K562 (cell line): ENCODE measurements around the gene NKIRAS1. TPM values are rescaled to one million over a fixed set of nuclear protein-coding genes. Genes with fewer than 3 reads are reported as not detected.

Experiments used
- C11orf30 ChIP-seq: fragments of 450-650 bp; IDR thresholded peaks from 2 replicates; pipeline ENCODE4 v1.6.1; 2016; ENCODE audit warnings: low read depth, mild to moderate bottlenecking
- CHD4 ChIP-seq: fragments of 200-600 bp; sonication (generic); IDR thresholded peaks from 3 replicates; pipeline ENCODE4 v1.6.1; 2012; ENCODE audit warnings: low read depth, mild to moderate bottlenecking, mixed read lengths, low read length, inconsistent platforms; ENCODE audit not compliant: insufficient read depth, insufficient replicate concordance, poor library complexity, severe bottlenecking
- CREBBP ChIP-seq: IDR thresholded peaks from one replicate; pipeline ENCODE4 v1.6.1; 2012; ENCODE audit warnings: low read depth, mild to moderate bottlenecking, control low read depth, inconsistent platforms, low read length
- E2F8 ChIP-seq: fragments of 450-650 bp; IDR thresholded peaks from 2 replicates; pipeline ENCODE4 v1.7.1; 2018; ENCODE audit warnings: mild to moderate bottlenecking, low read depth; ENCODE audit not compliant: partially characterized antibody
- FOXJ3 ChIP-seq: sonication (generic); formaldehyde crosslinking; IDR thresholded peaks from 2 replicates; pipeline ENCODE4 v1.4.0; 2020; ENCODE audit warnings: mild to moderate bottlenecking, missing genetic modification reagents
- LEF1 ChIP-seq: fragments of 450-650 bp; IDR thresholded peaks from 2 replicates; pipeline ENCODE4 v1.6.1; 2016; ENCODE audit warnings: mild to moderate bottlenecking
- MYC ChIP-seq, 2 experiments: fragments of 250-450 bp in 1 of 2; sonication (Bioruptor Pico) in 1 of 2; IDR thresholded peaks; 2 replicates each; pipeline versions ENCODE4 v1.5.1 to v1.6.1; 2012 to 2021; ENCODE audit warnings: low read depth in 2 of 2, borderline replicate concordance in 1 of 2, improper control_type of control experiment in 1 of 2, low read length in 1 of 2, mild to moderate bottlenecking in 1 of 2, moderate library complexity in 1 of 2
- NELFE ChIP-seq: IDR thresholded peaks from 2 replicates; pipeline ENCODE4 v1.6.1; 2011; ENCODE audit warnings: mild to moderate bottlenecking; ENCODE audit not compliant: insufficient read depth, insufficient read length
- NFE2L1 ChIP-seq: fragments of 450-650 bp; IDR thresholded peaks from 2 replicates; pipeline ENCODE4 v1.6.1; 2016; ENCODE audit warnings: missing genetic modification characterization, low read depth, mild to moderate bottlenecking, missing compliant biosample characterization, moderate library complexity, borderline replicate concordance
- PATZ1 ChIP-seq: fragments of 250-450 bp; sonication (Bioruptor Pico); IDR thresholded peaks from 2 replicates; pipeline ENCODE4 v1.5.0; 2020; ENCODE audit warnings: mild to moderate bottlenecking, borderline replicate concordance
- POLR2B ChIP-seq: fragments of 450-650 bp; IDR thresholded peaks from 2 replicates; pipeline ENCODE4 v1.6.1; 2018; ENCODE audit warnings: low read depth; ENCODE audit not compliant: partially characterized antibody
- RBM17 ChIP-seq: fragments of 200-400 bp; formaldehyde crosslinking; IDR thresholded peaks from 2 replicates; pipeline ENCODE4 v1.6.1; 2017; ENCODE audit warnings: low read depth, mild to moderate bottlenecking, low read length, borderline replicate concordance
- TARDBP ChIP-seq: fragments of 450-650 bp; IDR thresholded peaks from 2 replicates; pipeline ENCODE4 v1.6.1; 2016
- TCF7L2 ChIP-seq: fragments of 150-350 bp; IDR thresholded peaks from 2 replicates; pipeline ENCODE4 v1.6.1; 2016; ENCODE audit warnings: low read depth, mild to moderate bottlenecking, low read length, moderate library complexity
- ZNF134 ChIP-seq: fragments of 250-450 bp; sonication (Bioruptor Pico); conservative IDR thresholded peaks from 2 replicates; pipeline ENCODE4 v1.4.0; 2020
- ZNF212 ChIP-seq: fragments of 450-650 bp; formaldehyde crosslinking; IDR thresholded peaks from 2 replicates; pipeline ENCODE4 v1.4.0; 2020; ENCODE audit warnings: mild to moderate bottlenecking
- ZNF655 ChIP-seq: fragments of 250-450 bp; sonication (Bioruptor Pico); IDR thresholded peaks from 2 replicates; pipeline ENCODE4 v1.5.0; 2021
- polyA plus RNA-seq, 8 experiments: library from polyadenylated mRNA; depleted of rRNA in 4 of 8; stranded (reverse) in 5 of 8; unstranded in 3 of 8; fragments of >200 nt; fragmentation: Nextera tagmentation in 2 of 8; fragmentation: Illumina TruSeq in 1 of 8; extraction: Ambion mirVana in 2 of 8; extraction: Trizol in 1 of 8; gene quantifications; 2 replicates each; pipeline versions ENCODE4 v1.2.1 to v1.2.3, GENCODE V29; 2011 to 2014; ENCODE audit warnings: inconsistent platforms in 1 of 8, missing spikeins in 1 of 8
- total RNA-seq, 7 experiments: library from RNA; depleted of rRNA in 6 of 7; stranded (reverse); fragments of >200 nt in 6 of 7; fragmentation: Illumina TruSeq in 2 of 7; extraction: Trizol in 2 of 7; gene quantifications; 2 replicates each; pipeline versions ENCODE4 v1.2.1 to v1.2.3, GENCODE V29; 2011 to 2021; ENCODE audit warnings: low replicate concordance in 1 of 7
- TF ChIP-seq, protein P1 (sequence below): fragments of 250-450 bp; sonication (Bioruptor Pico); IDR thresholded peaks from 2 replicates; pipeline ENCODE4 v1.4.0; 2020; ENCODE audit warnings: mild to moderate bottlenecking, moderate library complexity, borderline replicate concordance

Gene NKIRAS1
- total and polyA plus RNA-seq, 9 of the 15 experiments (the other 6 are each of a cell fraction or from before 2014, with no cell fraction given) = 5.1 to 10.3 (median 6.3) TPM

- TF ChIP-seq, protein P1, sequence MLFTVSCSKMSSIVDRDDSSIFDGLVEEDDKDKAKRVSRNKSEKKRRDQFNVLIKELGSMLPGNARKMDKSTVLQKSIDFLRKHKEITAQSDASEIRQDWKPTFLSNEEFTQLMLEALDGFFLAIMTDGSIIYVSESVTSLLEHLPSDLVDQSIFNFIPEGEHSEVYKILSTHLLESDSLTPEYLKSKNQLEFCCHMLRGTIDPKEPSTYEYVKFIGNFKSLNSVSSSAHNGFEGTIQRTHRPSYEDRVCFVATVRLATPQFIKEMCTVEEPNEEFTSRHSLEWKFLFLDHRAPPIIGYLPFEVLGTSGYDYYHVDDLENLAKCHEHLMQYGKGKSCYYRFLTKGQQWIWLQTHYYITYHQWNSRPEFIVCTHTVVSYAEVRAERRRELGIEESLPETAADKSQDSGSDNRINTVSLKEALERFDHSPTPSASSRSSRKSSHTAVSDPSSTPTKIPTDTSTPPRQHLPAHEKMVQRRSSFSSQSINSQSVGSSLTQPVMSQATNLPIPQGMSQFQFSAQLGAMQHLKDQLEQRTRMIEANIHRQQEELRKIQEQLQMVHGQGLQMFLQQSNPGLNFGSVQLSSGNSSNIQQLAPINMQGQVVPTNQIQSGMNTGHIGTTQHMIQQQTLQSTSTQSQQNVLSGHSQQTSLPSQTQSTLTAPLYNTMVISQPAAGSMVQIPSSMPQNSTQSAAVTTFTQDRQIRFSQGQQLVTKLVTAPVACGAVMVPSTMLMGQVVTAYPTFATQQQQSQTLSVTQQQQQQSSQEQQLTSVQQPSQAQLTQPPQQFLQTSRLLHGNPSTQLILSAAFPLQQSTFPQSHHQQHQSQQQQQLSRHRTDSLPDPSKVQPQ (CRISPR knock-in tag) = no peak; the same call in 1 of the 2 replicates
- TF ChIP-seq CHD4 (no peak), FOXJ3 (no peak), PATZ1 (CRISPR knock-in tag) (no peak), MYC (IDR thresholded peaks at IDR 0.05; ENCODE audit: low read depth, low read length) (peak; percentile 97), MYC (CRISPR knock-in tag; IDR thresholded peaks at IDR 0.05; ENCODE audit: borderline replicate concordance, low read depth) (no peak), ZNF134 (CRISPR knock-in tag) (no peak), ZNF655 (no peak), RBM17 (no peak), POLR2B (no peak), NELFE (no peak), LEF1 (peak; percentile 65; the same call in 1 of the 2 replicates), NFE2L1 (tag) (no peak), E2F8 (peak; percentile 53), TARDBP (0 out of 2 replicates have a peak, but pooled peaks have one; percentile 39), CREBBP (no peak), C11orf30 (peak; percentile 42), TCF7L2 (0 out of 2 replicates have a peak, but pooled peaks have one; percentile 13), ZNF212 (no peak)
Observed at GRCh38 chr3:23945913-23946687, 29.3 kb upstream of the NKIRAS1 start (continued).
